Measurements from ENCODE around the gene NDST1.

NDST1 gene

DNA sequence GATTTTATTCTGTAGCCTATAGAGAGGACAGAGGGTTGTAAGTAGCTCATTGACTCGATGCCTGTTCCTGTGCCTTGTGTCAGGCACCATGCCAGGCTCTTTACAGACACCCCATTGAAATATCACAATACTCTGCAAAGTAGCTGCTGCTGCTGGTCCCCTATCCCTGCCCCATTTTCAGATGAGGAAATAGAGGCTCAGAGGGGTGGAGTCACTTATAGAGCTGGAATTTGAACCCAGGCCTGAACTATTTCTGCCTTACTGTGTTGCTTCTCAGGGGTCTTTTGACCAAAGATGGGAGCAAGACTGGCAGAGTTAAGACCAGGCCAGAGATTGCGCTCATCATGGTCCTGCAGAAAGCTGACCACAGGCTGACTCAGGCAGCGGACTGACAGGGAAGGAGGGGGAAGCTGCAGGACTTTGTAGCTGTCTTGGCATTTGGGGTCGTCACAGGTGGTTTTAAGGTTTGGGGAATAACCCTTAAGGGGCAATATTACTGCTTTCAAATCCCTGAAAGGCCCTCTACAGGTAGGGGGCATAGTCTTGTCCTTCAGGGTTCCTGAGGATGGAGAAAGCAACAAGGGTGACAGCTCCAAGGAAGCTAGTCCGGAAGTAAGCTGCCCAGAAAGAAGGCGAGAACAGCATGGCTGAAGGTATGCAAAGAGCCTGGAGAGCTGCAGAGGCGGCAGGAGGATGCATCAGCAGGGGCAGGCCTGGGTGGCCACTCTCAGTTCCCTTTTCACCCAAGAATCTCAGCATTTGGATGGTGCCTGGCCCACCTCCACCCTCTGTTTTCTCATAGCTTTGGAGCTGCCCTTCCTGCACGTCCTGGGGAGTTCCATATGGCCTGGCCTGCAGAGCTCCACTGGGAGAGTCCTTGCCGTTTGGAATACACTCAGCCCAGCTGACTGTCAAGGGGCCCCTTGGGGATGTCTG lies 18.3 kb upstream of the NDST1 start:
- DNase-seq: no peak

DNA sequence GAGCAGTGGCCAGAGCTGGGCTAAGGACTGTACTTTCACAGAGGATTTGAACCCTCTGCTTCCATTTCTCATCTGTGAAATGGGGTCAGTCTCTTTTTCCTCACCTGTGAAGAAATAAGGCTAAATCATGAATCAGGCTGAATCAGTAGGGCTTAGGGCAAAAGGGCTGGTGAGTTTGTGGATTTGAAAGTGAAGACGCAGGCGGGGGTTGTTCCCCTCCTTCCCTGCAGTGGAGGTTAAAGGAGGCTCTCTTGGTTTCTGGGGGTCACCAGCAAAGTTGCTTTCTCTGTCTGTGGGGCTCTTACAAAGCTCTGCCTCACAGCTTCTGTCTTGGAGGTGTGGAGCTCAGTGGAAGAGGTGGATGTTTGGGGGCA lies 17.6 kb upstream of the NDST1 start:
- DNase-seq: no peak

DNA sequence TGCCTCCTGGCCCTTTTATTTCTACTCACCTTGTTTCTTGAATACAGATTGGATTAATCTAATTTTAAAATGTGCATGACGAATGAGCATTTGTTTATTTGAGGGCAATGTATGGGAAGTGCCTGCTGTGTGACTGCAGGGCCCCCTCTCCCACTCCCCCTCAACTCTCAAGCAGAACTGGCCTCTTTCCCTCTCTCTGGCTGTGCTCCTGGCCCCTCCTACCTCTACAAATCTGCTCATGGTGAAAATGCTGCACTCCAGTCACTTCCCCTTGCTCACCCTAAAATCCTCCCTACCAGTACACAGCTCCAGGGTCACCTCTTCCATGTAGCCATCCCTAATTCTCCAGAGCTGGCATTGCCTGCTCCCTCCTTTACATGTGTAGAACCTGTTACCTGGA lies 17.2 kb upstream of the NDST1 start:
- DNase-seq: no peak

DNA sequence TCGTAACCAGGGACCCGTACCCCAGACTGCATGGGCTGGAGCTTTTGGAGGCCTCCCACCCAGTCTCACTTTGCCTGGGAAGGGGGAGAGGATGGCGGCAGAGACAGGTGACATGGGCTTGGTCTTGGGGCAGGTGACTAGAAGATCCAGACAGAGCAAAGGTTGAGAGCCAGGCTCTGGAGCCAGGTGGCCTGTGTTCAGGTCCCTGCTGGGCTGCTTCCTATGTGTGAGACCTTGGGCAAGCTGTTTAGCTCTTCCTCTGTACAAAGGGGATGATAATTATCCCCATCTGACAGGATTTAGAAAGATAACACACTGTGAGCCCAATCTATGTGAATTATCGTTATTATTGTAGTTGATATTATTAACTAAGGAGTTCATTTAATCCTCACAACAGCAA lies 16.1 kb upstream of the NDST1 start:
- DNase-seq: no peak

GRCh38 chr5:150492621-150493020 lies 15.3 kb upstream of the NDST1 start:
- DNase-seq: no peak

DNA sequence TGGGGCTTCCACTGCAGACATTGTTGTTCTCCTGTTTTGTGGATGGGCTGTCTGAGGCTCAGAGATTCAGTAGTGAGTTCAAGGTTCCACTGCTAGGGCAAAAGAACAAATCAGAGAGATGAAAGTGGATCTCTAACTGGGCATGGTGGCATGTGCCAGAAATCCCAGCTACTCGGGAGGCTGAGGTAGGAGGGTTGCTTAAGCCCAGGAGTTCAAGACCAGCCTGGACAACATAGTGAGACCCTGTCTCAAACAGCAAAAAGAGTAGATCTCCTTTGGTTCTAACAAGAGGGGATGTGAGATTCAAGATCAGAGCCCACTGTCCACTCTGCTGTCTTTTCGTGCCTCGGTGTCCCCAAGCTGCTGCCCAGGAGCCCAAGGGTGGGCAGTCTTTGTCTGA lies 11.8 kb upstream of the NDST1 start:
- DNase-seq: no peak

GRCh38 chr5:150496534-150496933 lies 11.4 kb upstream of the NDST1 start:
- no peak for DNase-seq

DNA sequence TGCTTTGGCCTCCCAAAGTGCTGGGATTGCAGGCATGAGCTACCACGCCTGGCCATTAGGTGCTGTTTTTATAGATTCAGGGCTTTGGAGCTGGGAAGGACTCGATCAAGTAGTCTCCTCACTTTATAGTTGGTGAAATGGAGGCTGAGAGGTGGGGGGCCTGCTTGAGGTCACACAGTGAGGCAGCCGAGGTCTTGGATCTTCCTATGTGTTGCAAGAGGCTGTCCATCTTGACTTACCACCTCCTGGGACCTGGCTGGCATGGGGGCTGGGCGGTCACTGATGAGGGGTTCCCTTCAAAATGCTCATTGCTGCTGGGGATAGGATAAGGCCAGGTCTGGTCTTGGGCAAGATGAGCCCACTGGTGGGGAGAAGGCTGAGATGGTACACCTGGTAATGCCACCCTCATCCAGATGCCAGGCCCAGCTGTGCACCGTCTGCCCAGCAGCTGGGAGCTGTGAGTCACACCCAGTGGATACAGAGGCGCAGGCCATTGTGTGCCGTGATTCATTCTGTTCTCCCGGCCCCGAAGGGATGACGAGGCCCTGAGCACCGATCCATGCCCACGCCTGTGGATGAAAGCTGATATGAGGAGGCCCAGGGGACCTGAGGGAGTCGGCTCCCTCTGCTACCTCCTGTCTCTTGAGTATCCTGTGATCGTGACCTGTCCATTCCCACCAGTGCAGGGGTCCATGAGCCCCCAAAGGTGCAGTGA lies 10.5 kb upstream of the NDST1 start:
- no peak for DNase-seq

DNA sequence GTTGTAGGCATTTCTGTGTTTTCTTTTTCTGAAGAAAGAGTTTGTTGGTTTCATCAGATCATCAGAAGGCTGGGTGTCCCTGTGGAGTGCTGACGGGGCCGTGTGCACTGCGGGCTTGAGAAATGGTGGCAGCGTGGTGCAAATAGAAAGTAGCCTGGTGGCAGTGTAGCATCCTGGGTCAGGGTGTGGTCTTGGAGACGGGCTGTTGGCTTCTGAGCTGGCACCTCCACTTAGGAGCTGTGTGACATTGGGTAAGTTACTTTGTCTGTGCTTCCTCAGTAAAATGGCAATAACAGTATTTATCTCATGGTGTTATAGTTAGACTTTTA lies 10.0 kb upstream of the NDST1 start:
- no peak for DNase-seq

- DNase-seq: no peak
These were observed 9.4 kb upstream of the NDST1 start for GRCh38 chr5:150498501-150498900.

GRCh38 chr5:150498971-150499370 lies 9.0 kb upstream of the NDST1 start:
- no peak for DNase-seq

- DNase-seq: no peak
These were observed 8.4 kb upstream of the NDST1 start for GRCh38 chr5:150499437-150499956.

DNA sequence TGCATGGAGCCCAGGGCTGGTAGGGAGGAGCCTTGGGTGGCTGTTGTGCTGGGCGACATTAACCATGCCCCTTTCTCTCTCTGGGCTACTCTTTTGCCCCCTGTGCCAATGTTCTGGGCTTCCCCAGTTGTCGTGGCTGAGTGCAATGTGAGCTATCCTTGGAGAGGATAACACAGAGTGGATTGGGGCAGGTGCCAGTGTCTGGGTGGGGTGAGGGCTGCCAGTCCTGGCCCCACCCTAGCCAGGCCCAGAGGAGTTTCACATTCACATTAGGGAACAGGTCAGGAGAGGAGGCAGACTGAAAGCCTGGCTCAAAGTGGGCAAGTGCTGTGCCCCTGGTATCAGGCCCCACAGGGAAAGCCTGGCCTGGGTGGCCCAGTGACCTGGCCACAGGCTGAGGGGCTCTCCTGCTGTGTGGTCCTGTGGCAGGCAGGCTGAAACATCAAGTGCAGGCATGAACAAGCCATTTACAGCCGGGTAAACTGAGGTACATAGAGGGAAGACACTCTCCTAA lies 7.5 kb upstream of the NDST1 start:
- no peak for DNase-seq

DNA sequence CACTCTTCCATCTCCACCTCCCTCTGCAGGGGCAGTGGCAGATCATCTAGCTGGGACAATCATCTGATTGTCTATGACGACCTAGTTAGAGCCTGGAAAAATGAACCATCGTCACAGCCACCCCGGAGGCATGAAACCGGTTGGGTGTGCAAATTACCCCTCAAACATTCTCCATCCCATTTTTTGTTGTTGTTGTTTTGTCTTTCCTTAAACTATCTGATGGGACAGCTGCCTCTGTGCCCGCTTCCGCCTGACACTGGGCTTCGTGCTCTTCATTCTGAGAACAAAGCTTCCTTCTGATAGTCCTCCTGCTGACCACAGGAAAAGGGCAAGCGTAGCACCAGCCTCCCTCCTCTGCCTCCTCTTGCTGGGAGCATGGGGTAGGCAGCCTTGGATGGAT lies 7.0 kb upstream of the NDST1 start:
- DNase-seq: no peak

DNA sequence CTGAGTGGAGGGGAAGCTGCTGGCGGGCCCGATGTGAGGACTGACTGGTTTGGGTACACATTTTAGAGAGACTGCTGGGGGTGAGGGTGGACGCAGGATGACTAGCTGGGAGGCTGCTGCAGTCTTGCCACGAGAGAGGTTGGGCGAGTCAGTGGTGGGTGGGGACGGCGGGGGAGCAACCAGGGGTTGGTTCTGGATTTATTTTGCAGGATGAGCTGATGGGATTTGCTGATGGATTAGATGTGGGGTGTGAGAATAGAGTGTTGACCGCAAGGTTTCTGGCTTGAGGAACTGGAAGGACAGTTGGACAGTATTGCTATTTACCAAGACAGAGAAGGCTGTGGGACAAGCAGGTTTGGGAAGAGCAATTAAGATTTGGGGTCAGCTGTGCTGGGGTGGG lies 5.8 kb upstream of the NDST1 start:
- DNase-seq: no peak

DNA sequence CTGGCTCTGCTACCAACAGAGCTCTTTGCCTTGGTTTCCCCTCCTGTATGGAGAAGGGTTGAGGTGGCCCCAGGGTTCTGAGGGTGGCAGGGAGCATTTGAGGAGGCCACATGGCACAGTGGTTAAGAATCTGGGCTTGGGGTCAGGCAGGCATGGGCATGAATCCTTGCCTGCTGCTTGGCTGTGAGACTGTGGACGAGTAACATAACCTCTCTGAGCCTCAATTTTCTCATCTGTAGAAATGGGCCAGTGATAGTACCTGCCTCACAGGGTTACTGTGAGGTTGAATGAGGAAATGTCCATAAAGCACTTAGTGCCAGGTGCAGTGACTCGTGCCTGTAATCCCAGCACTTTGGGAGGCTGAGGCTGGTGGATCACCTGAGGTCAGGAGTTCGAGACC lies 5.1 kb upstream of the NDST1 start:
- DNase-seq: no peak

- DNase-seq: no peak
These were observed 4.5 kb upstream of the NDST1 start for GRCh38 chr5:150503386-150503785.

GRCh38 chr5:150503977-150504620 lies 3.8 kb upstream of the NDST1 start:
- DNase-seq: no peak

GRCh38 chr5:150505041-150505511 lies 2.9 kb upstream of the NDST1 start:
- no peak for DNase-seq

DNA sequence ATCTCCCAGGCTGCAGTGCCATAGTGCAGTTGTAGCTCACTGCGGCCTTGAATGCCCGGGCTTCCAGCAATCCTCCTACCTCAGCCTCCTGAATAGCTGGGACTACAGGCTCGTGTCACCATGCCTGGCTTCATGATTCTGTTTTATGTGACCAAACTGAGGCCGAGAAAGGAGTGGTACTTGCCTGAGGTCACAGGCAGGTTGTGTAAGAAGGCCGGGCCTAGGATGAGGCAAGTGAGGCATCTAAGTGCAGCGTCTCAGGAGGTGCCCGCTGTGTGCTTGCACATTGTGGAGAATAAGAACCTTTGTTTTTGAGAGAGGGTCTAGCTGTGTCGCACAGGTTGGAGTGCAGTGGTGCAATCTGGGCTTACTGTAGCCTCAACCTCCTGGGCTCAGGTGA lies 2.1 kb upstream of the NDST1 start:
- no peak for DNase-seq

DNA sequence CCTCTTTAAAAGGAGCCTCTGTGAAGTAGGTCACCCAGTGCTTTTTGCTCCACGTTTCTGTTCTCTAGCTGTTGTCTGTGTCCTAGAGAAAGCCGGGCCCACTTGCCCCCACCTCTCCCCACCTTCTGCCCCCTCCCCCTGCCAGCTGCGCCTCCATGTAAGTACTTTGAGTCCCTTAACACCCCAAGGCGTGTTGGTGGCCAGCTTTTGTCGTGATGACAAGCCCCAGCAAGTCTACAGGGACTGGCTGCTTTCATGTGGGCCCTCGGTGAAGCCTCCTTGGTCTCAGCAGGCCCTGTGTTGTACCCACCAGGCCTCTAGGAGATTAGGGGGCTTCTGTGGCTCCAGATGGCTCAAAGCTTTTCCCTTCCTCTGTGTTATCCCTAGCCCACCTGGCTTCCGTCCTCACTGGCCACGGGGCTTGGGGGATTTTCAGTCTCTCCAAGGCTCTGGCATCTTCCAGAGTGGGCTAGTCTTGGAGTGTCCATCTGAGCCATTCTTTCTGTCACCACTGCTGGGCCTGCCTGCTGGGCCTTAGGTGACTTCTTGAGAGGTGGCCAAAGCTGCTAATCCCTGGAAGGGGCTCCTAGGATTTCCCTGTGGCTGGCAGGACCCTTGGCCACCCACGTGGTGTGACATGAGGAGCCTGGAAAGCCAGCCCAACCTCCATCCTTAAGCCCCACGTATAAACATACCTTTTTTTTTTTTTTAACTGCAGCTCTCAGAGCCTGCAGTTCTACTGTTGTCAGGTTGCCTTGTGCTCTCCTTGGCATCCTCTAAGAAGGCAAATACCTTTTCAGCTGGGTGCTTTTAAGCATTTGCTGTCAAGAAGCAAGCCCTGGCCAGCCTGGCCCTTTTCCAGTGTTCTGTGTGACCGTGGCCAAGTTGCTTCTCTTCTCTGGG lies 1.1 kb upstream of the NDST1 start:
- no peak for DNase-seq

DNA sequence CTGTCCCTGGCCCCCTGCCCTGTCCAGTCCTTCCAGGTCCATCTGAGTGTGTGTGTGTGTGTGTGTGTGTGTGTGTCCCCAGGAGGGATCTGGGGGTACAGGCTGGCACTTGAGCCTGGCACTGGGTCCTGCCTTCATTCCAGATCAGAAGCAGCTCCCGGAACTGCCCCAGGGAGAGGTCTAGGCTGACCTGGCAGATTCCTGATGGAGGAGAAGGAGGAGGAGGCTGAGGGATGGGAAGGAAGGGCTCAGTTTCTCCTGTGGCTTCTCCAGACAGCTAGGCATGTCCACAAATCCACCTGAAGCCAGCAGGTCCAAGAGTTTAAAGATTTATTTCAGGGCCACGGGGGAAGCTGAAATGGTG lies 328 bp downstream of the NDST1 start:
- DNase-seq: no peak

- no peak for DNase-seq
These were observed 897 bp downstream of the NDST1 start for GRCh38 chr5:150508828-150509227.

Data from NCI-H1105 (cell line).